GM19035 (cell line): Measurements from ENCODE around the gene ETS2.
"Not testable (repeated sequence)": the region's sequence is repeated elsewhere in the genome, so short reads cannot be mapped to it uniquely, and the experiment has no call there.

Experiments used
- ATAC-seq: cut with Tn5 transposase; IDR thresholded peaks from one replicate; pipeline ENCODE4 v1.9.1; 2021; ENCODE audit not compliant: unreplicated experiment

Gene ETS2

DNA sequence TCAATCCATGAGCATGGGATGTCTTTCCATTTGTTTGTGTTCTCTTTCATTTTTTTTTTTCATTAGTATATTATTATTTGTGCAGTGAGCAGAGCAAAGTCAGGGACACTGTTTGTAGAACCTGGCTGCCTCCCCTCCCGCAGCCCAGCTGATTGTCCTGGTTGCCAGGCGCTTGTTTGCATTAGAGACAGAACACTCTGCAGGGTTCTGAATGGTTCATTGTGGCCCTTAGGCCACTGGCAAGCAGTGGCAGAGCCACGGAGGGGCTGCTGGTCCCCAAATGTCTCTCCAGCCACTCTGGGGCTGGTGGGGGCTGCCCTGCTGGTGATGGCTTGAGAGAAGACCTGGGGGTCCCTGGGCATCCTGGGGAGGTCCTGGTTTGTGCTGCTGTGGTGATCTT lies 29.0 kb downstream of the ETS2 start:
- ATAC-seq, result no peak

DNA sequence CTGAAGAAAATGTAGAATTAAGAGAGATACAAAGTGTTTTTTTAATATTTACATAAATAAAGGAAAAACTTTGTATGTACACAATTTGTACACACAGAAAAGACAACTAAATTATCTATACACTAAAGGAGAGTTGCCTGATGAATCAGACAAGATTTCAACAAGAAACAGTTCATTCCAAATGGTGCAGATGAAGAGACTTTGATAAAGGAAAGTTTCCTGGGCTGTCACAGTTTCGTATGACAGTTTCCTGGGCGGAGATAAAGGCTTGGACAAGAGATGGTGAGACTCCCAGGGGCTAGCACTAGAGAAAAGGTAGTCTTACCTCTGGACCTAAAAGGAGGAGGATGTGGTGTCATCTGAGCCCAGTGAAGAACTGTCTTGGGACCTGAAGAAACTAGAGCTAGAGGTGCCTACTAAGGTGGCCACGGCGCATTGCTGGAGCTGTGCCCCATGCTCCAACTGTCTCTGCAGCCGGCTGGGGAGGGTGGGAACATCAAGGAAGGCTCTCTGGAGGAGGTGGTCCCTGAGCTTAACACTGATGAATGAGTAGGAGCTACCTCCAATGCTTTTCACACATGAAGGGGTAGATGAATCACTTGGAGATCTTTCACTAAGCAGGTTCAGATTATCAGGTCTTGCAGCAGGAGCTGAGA lies 32.2 kb downstream of the ETS2 start:
- no peak for ATAC-seq

DNA sequence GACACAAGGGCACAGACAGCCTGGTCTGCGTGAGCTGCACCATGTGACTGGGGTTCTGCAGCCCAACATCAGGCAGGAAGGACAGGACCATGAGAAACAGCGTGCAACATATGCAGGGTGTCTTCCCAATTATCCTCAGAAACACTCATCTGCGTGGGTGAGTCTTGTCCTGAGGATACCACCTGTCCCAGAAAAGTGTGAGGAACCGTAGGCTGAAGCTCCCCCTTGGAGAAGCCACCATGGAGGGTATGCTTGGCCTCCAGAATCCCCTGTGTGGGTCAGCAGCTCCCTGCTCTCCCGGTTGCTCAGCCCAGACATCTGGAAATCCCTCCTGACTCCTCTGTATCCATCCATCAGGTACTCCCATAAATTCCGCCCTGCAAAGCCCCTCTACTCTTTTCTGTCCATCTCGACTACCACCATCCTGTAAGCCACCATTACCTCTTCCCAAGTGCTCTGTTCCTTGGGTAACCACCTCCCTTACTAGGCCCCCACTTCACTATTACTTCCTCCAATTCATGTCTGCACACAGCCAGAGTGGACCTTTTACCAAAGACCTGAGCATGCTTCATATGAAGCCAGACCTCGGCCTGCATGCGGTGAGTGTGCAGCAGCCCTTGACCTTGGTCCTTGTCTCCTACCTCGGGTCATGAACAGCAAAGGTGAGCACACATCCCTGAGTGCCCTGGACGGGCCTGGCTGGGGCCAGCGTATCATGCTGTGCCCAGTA lies 33.0 kb downstream of the ETS2 start:
- ATAC-seq, result no peak

DNA sequence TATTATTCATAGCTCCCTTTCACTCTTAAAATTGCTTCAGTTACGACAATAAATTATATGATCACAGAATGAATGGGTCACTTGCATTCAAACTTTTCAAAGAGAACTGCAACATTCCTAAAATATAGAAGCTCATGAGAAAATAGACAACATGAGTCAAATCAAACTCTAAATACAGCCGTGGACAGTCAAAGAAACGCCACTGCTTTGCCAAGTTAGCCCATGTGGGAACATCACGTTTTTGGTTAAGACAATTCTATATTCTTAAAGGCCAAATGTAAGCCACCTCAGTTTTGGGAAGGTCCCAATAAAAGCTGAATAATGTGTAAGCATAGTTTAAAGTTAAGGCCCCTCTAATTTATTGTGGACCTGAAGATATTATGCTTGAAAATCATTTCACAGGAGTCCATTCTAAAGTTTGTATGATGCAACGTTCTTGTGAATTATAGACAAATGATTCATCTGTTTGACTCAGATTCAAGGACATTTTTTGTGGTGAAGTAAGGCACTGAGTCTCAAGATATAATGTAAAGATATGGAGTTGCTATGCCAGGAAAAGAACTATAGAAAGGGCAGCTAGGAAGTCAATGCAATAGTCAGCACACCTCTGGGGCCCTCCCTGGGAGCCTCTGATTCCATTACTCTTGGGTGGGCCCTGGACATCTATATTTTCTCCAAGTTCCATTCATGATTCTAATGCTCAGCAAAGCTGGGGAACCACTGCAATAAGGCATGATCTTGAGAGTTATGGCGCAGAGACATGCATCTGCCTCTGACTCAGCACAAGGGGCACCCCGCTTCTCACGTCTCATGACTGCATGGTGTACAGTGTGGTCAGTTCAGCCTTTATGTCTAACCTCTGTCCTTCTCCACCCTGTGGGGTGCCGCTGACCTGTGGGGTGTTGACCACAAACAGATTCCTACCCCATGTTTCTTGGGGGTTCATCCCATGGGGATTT lies 33.9 kb downstream of the ETS2 start:
- ATAC-seq, result no peak

- no peak for ATAC-seq
These were observed 34.9 kb downstream of the ETS2 start for GRCh38 chr21:38840456-38841300.

- no peak for ATAC-seq
These were observed 35.7 kb downstream of the ETS2 start for GRCh38 chr21:38841472-38841871.

GRCh38 chr21:38842079-38842478 lies 36.4 kb downstream of the ETS2 start:
- ATAC-seq, result no peak

- no peak for ATAC-seq
These were observed 37.6 kb downstream of the ETS2 start for GRCh38 chr21:38843379-38843778.

GRCh38 chr21:38843806-38844503 lies 38.2 kb downstream of the ETS2 start:
- no peak for ATAC-seq

GRCh38 chr21:38845374-38845773 lies 39.6 kb downstream of the ETS2 start:
- ATAC-seq, result not testable (repeated sequence)

DNA sequence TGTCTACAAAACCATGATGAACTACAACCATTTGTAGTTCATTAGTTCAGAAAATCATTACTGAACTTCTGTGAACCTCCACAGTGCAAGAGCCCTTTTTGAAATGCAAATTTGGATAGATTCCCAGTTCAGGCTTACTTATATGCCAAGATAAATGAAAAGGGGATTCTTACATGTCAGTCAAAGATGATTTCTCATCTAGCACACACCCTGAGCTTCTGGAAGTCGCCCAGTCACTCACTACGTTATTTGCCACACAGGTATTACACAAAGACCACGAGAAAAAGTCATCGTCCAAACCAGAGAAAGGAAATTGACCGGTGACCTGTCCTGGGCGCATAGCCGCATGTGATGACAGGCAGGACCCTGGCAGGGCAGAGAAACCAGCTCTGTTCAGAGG lies 41.8 kb downstream of the ETS2 start:
- ATAC-seq, result no peak

DNA sequence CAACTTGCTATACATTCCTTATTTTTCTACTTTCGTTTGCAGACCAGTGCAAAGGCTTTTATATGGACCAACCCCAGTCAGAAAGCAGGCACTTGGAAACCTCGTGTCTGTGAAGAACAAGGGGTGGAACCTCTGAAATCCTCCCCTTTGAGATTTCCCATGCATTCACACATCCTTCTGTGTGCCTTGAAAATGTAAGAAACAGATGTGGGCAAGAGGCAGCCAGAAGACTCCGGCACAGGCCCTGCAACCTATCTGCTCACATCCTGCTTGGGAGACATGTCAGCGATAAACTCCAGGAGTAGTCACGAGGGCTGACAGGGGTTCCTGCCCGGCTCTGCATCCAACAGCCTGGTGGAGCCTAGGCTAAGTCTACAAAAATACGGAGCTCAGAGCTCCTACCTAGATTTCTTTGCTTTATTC lies 42.5 kb downstream of the ETS2 start:
- ATAC-seq, result no peak

DNA sequence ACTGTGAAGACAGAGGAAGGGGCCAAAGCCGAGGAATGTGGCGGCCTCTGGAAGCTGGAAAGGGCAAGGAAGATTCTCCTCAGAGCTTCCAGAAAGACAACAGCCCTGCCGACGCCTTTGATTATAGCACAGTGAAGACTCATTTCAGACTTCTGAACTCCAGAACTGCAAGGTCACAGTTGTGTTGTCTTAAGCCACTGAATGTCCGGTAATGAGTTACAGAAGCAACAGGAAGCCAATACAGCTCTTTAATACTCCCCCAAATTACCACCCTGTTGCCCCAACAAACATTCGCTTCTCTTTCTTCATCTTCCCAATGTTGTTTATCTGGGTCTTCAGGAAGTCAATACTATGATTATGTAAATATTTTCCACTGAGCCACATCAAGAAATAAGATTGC lies 44.0 kb downstream of the ETS2 start:
- ATAC-seq, result no peak

GRCh38 chr21:38850277-38850951 lies 44.7 kb downstream of the ETS2 start:
- no peak for ATAC-seq

GRCh38 chr21:38851101-38851500 lies 45.4 kb downstream of the ETS2 start:
- ATAC-seq, result no peak

DNA sequence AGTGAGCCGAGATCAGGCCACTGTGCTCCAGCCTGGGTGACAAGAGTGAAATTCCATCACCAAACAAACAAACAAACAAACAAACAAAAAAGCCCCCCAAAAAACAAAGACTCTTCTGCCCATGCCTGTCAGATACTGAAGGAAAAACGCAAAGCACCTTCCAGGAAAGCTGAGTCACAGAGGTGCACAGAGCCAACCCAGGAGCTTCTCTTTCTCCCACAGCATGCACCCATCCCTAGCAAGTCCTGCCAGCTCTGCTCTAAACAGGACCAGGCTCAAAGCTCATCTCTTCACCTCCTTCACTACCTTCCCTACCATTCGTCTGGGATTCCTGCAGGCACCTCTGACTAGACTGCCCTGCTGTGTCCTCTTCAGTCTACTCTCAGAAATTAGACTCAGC lies 46.5 kb downstream of the ETS2 start:
- ATAC-seq, result no peak

DNA sequence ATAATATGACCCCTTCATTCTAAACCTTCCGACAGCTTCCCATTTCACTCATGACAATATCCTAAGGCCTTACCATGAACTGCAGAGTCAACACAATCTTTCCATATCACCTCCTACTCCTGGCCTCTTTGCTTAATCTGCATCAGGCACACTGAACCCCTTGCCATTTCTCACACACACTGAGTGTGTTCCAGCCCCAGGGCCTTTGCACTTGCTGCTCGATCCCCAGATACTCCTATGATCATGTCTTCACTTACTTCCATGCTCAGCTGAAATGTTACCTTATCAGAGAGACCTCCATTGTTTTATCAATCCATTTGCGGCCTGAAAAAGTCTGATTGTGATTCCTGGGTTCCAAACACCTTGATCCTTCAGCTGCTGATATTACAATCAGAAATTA lies 47.0 kb downstream of the ETS2 start:
- ATAC-seq, result no peak

DNA sequence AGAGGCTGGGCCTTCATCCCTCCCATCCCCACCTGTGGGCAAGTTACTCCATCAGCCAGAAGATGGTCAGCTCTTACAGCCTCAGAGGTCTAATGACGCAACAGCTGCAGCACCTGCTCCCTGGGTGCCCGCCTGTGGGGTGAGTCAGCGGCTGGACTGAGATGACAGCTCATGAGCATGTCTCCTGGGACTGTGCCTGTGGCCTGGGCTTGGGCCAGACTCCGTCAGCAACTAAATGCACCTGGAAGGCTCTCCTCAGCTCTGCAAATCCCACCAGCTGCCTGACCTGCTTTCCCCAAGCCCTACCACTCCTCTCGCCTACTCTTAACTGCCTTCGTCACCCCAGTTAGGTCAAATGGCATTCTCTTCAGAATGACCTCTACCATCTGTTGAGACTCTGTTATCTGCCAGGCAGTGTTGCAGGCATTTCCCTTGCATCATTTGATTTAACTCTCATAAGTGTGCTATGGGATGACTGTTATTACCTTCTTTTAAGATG lies 47.7 kb downstream of the ETS2 start:
- ATAC-seq, result no peak

DNA sequence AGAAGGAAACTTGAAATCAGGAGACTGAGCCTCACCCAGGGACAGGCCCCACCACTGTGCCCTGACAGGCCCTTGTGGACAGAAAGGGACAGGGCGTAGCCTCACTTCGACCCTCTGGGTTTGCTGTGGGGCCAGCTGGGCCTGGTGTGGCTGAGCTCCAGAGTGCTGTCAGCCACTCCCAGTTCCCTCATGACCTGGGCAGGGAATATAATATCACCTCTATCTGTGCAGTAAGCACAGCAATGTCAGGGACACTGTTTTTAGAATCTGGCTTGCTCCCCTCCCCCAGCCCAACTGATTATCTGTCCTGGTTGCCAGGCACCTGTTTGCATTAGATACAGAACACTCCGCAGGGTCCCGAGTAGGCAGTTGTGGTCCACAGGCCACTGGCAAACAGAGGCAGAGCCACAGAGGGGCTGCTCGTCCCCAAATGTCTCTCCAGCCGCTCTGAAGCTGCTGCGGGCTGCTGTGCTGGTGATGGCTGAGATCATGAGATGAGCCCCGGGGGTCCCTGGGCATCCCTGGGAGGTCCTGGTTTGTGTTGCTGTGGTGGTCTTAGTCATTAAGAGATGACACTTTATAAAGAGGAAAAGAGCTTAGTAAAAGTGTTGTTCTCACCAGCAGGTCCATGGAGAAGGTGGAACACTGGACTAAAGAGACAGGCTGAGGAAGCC lies 51.6 kb downstream of the ETS2 start:
- no peak for ATAC-seq
